ENCODE data around the gene MMD. TPM values are rescaled to one million over a fixed set of nuclear protein-coding genes. Genes with fewer than 3 reads are reported as not detected.

Gene MMD
- total and polyA plus RNA-seq, 9 of the 15 experiments (the other 6 are each of a cell fraction or from before 2014, with no cell fraction given): 3.1 to 18.9 (median 10.7) TPM

DNA sequence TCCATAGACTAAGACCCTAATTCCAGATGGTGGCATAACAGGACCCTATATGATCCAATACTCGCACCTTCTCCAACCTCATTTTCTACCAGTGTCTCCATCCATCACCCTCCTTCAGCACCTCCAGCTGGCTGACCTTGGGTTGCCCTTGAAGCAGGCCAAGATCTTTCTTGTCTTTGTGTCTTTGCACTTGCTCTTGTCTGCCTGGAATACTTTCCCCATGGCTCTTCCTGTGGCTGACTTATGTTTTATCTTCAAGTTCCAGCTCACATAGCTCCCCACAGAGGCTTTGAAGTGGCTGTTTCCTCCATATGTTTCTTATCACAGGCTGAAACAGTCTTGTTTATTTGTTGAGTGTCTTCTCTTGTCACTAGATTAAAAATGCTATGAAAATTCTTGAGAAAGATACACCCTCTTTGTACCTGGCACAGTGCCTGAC is 29.6 kb upstream of the MMD start (continued):
- TF ChIP-seq MITF (IDR thresholded peaks at IDR 0.05) (0 out of 2 replicates have a peak, but pooled peaks have one; percentile 35), SMAD1 (IDR thresholded peaks at IDR 0.05; ENCODE audit: low read depth, low read length, partially characterized antibody) (peak; percentile 65), SOX6 (IDR thresholded peaks at IDR 0.05) (peak; percentile 95), MEF2D (tag; conservative IDR thresholded peaks at IDR 0.05; ENCODE audit: low read depth) (0 out of 2 replicates have a peak, but pooled peaks have one; percentile 44), ZNF263 (CRISPR knock-in tag; IDR thresholded peaks at IDR 0.05; ENCODE audit: borderline replicate concordance) (no peak), TARDBP (IDR thresholded peaks at IDR 0.05) (peak; percentile 68; the same call in 1 of the 2 replicates), PPARD (CRISPR knock-in tag; IDR thresholded peaks at IDR 0.05) (no peak), ATF7 (IDR thresholded peaks at IDR 0.05) (peak; percentile 59), ZBTB9 (CRISPR knock-in tag; IDR thresholded peaks at IDR 0.05) (peak; percentile 21; the same call in 1 of the 2 replicates), DPF2 (IDR thresholded peaks at IDR 0.05) (peak; percentile 98), LEF1 (IDR thresholded peaks at IDR 0.05) (peak; percentile 100), DACH1 (IDR thresholded peaks at IDR 0.05; ENCODE audit: partially characterized antibody) (peak; percentile 83), EP400 (IDR thresholded peaks at IDR 0.05) (peak; percentile 52; the same call in 1 of the 2 replicates), ETV1 (tag; conservative IDR thresholded peaks at IDR 0.05; ENCODE audit: low read depth) (peak; percentile 80), MIER1 (IDR thresholded peaks at IDR 0.05; ENCODE audit: low read depth) (0 out of 2 replicates have a peak, but pooled peaks have one; percentile 27)
- TF ChIP-seq, protein P1, sequence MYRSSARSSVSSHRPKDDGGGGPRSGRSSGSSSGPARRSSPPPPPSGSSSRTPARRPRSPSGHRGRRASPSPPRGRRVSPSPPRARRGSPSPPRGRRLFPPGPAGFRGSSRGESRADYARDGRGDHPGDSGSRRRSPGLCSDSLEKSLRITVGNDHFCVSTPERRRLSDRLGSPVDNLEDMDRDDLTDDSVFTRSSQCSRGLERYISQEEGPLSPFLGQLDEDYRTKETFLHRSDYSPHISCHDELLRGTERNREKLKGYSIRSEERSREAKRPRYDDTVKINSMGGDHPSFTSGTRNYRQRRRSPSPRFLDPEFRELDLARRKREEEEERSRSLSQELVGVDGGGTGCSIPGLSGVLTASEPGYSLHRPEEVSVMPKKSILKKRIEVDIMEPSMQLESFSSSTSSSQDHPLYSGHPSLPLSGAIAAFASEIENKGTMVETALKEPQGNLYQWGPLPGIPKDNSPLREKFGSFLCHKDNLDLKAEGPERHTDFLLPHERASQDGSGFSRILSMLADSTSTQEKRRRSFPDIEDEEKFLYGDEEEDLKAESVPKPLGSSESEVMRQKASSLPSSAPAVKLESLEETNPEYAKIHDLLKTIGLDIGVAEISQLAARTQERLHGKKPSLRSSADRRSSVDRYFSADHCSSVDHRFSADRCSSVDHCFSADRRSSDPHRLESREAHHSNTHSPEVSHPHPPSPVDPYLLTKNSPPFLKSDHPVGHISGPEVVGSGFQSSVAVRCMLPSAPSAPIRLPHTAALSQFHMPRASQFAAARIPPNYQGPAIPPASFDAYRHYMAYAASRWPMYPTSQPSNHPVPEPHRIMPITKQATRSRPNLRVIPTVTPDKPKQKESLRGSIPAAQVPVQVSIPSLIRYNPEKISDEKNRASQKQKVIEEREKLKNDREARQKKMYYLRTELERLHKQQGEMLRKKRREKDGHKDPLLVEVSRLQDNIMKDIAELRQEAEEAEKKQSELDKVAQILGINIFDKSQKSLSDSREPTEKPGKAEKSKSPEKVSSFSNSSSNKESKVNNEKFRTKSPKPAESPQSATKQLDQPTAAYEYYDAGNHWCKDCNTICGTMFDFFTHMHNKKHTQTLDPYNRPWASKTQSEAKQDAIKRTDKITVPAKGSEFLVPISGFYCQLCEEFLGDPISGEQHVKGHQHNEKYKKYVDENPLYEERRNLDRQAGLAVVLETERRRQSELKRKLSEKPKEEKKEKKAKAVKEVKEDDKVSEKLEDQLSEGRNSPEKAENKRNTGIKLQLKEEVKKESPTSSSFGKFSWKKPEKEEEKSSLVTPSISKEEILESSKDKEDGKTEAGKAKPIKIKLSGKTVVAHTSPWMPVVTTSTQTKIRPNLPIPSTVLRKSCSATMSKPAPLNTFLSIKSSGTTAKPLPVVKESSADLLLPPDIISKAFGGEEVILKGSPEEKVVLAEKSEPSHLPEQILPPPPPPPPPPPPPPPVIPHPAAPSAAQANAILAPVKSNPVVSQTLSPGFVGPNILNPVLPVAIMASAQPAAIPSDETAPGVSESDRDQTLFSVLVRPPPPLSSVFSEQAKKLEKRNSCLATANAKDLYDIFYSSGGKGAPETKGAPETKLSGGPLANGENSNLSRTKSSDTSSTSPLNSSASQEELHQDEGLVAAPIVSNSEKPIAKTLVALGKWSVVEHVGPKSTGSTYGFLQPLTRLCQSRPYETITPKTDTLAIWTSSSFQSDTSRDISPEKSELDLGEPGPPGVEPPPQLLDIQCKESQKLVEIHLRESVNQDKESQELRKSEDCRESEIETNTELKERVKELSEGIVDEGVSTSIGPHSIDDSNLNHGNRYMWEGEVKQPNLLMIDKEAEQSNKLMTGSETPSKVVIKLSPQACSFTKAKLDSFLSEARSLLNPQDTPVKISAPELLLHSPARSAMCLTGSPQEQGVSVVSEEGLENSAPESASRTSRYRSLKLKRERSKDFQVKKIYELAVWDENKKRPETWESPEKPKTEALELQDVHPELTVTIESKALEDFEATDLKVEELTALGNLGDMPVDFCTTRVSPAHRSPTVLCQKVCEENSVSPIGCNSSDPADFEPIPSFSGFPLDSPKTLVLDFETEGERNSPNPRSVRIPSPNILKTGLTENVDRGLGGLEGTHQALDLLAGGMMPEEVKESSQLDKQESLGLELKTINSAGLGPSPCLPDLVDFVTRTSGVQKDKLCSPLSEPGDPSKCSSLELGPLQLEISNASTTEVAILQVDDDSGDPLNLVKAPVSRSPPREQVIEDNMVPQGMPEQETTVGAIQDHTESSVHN (IDR thresholded peaks at IDR 0.05; ENCODE audit: borderline replicate concordance in 1 of 2, low read depth in 1 of 2): peak in 1 of 2 experiments; percentile 52; a peak in 1 of 4 replicates
- TF ChIP-seq, protein P2, sequence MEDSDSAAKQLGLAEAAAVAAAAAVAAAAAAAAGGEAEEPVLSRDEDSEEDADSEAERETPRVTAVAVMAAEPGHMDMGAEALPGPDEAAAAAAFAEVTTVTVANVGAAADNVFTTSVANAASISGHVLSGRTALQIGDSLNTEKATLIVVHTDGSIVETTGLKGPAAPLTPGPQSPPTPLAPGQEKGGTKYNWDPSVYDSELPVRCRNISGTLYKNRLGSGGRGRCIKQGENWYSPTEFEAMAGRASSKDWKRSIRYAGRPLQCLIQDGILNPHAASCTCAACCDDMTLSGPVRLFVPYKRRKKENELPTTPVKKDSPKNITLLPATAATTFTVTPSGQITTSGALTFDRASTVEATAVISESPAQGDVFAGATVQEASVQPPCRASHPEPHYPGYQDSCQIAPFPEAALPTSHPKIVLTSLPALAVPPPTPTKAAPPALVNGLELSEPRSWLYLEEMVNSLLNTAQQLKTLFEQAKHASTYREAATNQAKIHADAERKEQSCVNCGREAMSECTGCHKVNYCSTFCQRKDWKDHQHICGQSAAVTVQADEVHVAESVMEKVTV (CRISPR knock-in tag; IDR thresholded peaks at IDR 0.05): 0 out of 2 replicates have a peak, but pooled peaks have one; percentile 11

Data from K562 (cell line).